Measurements from ENCODE around the gene KRT79.
"Not testable (repeated sequence)": the region's sequence is repeated elsewhere in the genome, so short reads cannot be mapped to it uniquely, and the experiment has no call there.

KRT79 gene

GRCh38 chr12:52833922-52834726, at the start of gene KRT79:
Gene KRT79, minus strand, starts transcription at chr12:52834311. Its CDS starts 51 bp downstream, at chr12:52834260.
- DNase-seq (ENCODE audit: low read depth in 2 of 2) = no peak

- not testable (repeated sequence) for DNase-seq (ENCODE audit: low read depth in 2 of 2)
These were observed 46.4 kb upstream of the KRT79 start for GRCh38 chr12:52880499-52880898.

GRCh38 chr12:52879394-52880351, 45.6 kb upstream of the KRT79 start:
- DNase-seq (ENCODE audit: low read depth in 2 of 2) = peak; percentile 37 to 42

GRCh38 chr12:52878507-52879393, 44.6 kb upstream of the KRT79 start:
- no peak for DNase-seq (ENCODE audit: low read depth in 2 of 2)

GRCh38 chr12:52877242-52877641, 43.1 kb upstream of the KRT79 start:
- no peak for DNase-seq (ENCODE audit: low read depth in 2 of 2)

GRCh38 chr12:52876372-52876771, 42.3 kb upstream of the KRT79 start:
- DNase-seq (ENCODE audit: low read depth in 2 of 2) = no peak

- no peak for DNase-seq (ENCODE audit: low read depth in 2 of 2)
These were observed 40.7 kb upstream of the KRT79 start for GRCh38 chr12:52874573-52875435.

- DNase-seq (ENCODE audit: low read depth in 2 of 2) = peak in 1 of 2 donors; percentile 14
These were observed 39.9 kb upstream of the KRT79 start for GRCh38 chr12:52873832-52874572.

- DNase-seq (ENCODE audit: low read depth in 2 of 2) = no peak
These were observed 39.4 kb upstream of the KRT79 start for GRCh38 chr12:52873513-52873831.

GRCh38 chr12:52872644-52873389, 38.7 kb upstream of the KRT79 start:
- DNase-seq (ENCODE audit: low read depth in 2 of 2) = no peak

GRCh38 chr12:52871291-52872039, 37.4 kb upstream of the KRT79 start:
- DNase-seq (ENCODE audit: low read depth in 2 of 2) = no peak

GRCh38 chr12:52870361-52871290, 36.5 kb upstream of the KRT79 start:
- peak; percentile 59 to 67 for DNase-seq (ENCODE audit: low read depth in 2 of 2)

GRCh38 chr12:52867642-52868041, 33.5 kb upstream of the KRT79 start:
- DNase-seq (ENCODE audit: low read depth in 2 of 2) = peak in 1 of 2 donors; percentile 13

- DNase-seq (ENCODE audit: low read depth in 2 of 2) = no peak
These were observed 33.0 kb upstream of the KRT79 start for GRCh38 chr12:52867152-52867551.

- no peak for DNase-seq (ENCODE audit: low read depth in 2 of 2)
These were observed 31.2 kb upstream of the KRT79 start for GRCh38 chr12:52865090-52865944.

- no peak for DNase-seq (ENCODE audit: low read depth in 2 of 2)
These were observed 27.9 kb upstream of the KRT79 start for GRCh38 chr12:52862023-52862422.
